ENCODE data around the gene PPL. TPM values are rescaled to one million over a fixed set of nuclear protein-coding genes. Genes with fewer than 3 reads are reported as not detected.

PPL gene
- total and polyA plus RNA-seq, 2 of the 8 experiments (the other 6 are each of a cell fraction or from before 2014, with no cell fraction given): 11.3 to 29.5 TPM

GRCh38 chr16:4898811-4899473 is 38.0 kb downstream of the PPL start:
- no peak overlapping the region for H4K5ac ChIP-seq (ENCODE audit: insufficient read length, low read depth, low read length)
- ChIA-PET POLR2A (ENCODE audit: partially characterized antibody) (interaction anchor here (0.7 kb wide), 1 partner anchor 15 kb away, joined by 3 read pairs; no protein-coding TSS in a partner anchor), CTCF (ENCODE audit: partially characterized antibody) (interaction anchor here (0.7 to 2.1 kb wide), 5 partner anchors 14 to 181 kb away, joined by 3 to 8 read pairs (median 3); no protein-coding TSS in a partner anchor)
- H2BK12ac ChIP-seq (ENCODE audit: low read depth, low read length): no peak overlapping the region
- H2BK5ac ChIP-seq (ENCODE audit: low read depth, low read length): no peak overlapping the region
- no peak for FAIRE-seq
- H3K4ac ChIP-seq (replicated peaks; ENCODE audit: insufficient read length, low read depth, low read length): no peak overlapping the region
- H3K9ac ChIP-seq (replicated peaks in 1 of 4; ENCODE audit: extremely low read depth in 1 of 4, low read depth in 3 of 4, low read length in 3 of 4): no peak overlapping the region
- H3K23me2 ChIP-seq (ENCODE audit: low read depth, low read length): no peaks in the 10 kb centered on the region
- no peak overlapping the region for H2BK120ac ChIP-seq (replicated peaks; ENCODE audit: low read depth, low read length)
- no peak overlapping the region for H4K91ac ChIP-seq (replicated peaks; ENCODE audit: insufficient read length, low read length)
- no peak overlapping the region for H2BK20ac ChIP-seq (ENCODE audit: low read length)
- no peaks in the 10 kb centered on the region for H3K4me1 ChIP-seq (replicated peaks in 1 of 4; ENCODE audit: control insufficient read depth in 3 of 4, insufficient read depth in 4 of 4, low read length in 3 of 4)
- DNase-seq (ENCODE audit: low read depth in 1 of 2, low spot score in 2 of 2): no peak
- no peak overlapping the region for H4K8ac ChIP-seq (ENCODE audit: extremely low read depth, insufficient read depth, low read length)
- H3K36me3 ChIP-seq (ENCODE audit: control insufficient read depth in 2 of 4, insufficient read depth in 4 of 4, low read length in 3 of 4): peaks cover 0 to 23% (median 14%) of the 10 kb centered on the region in 4 experiments; a peak in 6 of 8 replicates
- H3K14ac ChIP-seq (ENCODE audit: insufficient read length): no peak overlapping the region
- H3K9me3 ChIP-seq (ENCODE audit: insufficient read depth in 2 of 2, low read depth in 1 of 2, low read length in 1 of 2): peaks cover 0 to 6% of the 10 kb centered on the region in 2 experiments; a peak in 1 of 4 replicates
- H2BK15ac ChIP-seq (ENCODE audit: low read length): no peak overlapping the region
- no peak overlapping the region for H3K56ac ChIP-seq (replicated peaks; ENCODE audit: insufficient read length, low read depth, low read length)
- no peaks in the 10 kb centered on the region for H3K79me1 ChIP-seq (ENCODE audit: low read depth, low read length)
- H2AK5ac ChIP-seq (ENCODE audit: low read depth, low read length): no peak overlapping the region
- no peak overlapping the region for H3K4me3 ChIP-seq (ENCODE audit: extremely low read depth in 1 of 4, insufficient read depth in 2 of 4, low read depth in 3 of 4, low read length in 4 of 4)
- TF ChIP-seq POU5F1 (IDR thresholded peaks at IDR 0.05; ENCODE audit: low read depth, low read length) (no peak), ASH2L (IDR thresholded peaks at IDR 0.05; ENCODE audit: low read length) (no peak), SRF (IDR thresholded peaks at IDR 0.05; ENCODE audit: low read depth, low read length) (no peak), CHD1 (IDR thresholded peaks at IDR 0.05; ENCODE audit: low read depth, low read length) (no peak), BRCA1 (IDR thresholded peaks at IDR 0.05; ENCODE audit: low read depth, low read length) (no peak), NANOG (IDR thresholded peaks at IDR 0.05; ENCODE audit: insufficient read depth, low read depth, low read length, poor library complexity, severe bottlenecking) (no peak), GABPA (IDR thresholded peaks at IDR 0.05; ENCODE audit: borderline replicate concordance, insufficient read depth, low read length) (no peak)
- H4K20me1 ChIP-seq (replicated peaks in 1 of 2; ENCODE audit: control insufficient read depth in 1 of 2, insufficient read depth in 2 of 2, low read length in 2 of 2): peaks cover 0 to 6% of the 10 kb centered on the region in 2 experiments
- no peak overlapping the region for H3K27ac ChIP-seq (ENCODE audit: low read depth, low read length)
- no peaks in the 10 kb centered on the region for H3K79me2 ChIP-seq (ENCODE audit: control insufficient read depth in 1 of 2, insufficient read depth in 2 of 2, low read length in 2 of 2)
- no peak overlapping the region for H3K18ac ChIP-seq (ENCODE audit: extremely low read depth, low read length)
- H2AFZ ChIP-seq (ENCODE audit: low read length): no peak overlapping the region
- no peak overlapping the region for H3K23ac ChIP-seq (ENCODE audit: insufficient read length)
- no peaks in the 10 kb centered on the region for H3K27me3 ChIP-seq (replicated peaks in 1 of 4; ENCODE audit: control insufficient read depth in 3 of 4, extremely low read depth in 1 of 4, insufficient read depth in 3 of 4, low read length in 3 of 4)
- WGBS, 2 experiments (ENCODE audit: extremely low coverage in 1 of 2, insufficient coverage in 1 of 2, insufficient read length in 1 of 2, insufficient replicate concordance in 2 of 2, low coverage in 1 of 2, low lambda C conversion rate in 2 of 2, missing lambda C conversion rate in 1 of 2): 93% methylated on average over 27 of the region's 28 CpGs; no CpG with 5 or more reads in 1 of the 2 experiments
- H3K4me2 ChIP-seq (ENCODE audit: insufficient read depth in 1 of 2, low read depth in 2 of 2, low read length in 2 of 2): no peak overlapping the region

Measured in H1 (cell line).